ENCODE results near the gene OR6K3. TPM values are rescaled to one million over a fixed set of nuclear protein-coding genes. Genes with fewer than 3 reads are reported as not detected.

The OR6K3 gene
- total RNA-seq, 2 donors from 2014 or later, result not detected

GRCh38 chr1:158685085-158685484 lies 35.4 kb downstream of the OR6K3 start:
- Histone ChIP-seq H3K36me3 (no peaks in the 10 kb centered on the region), H3K27me3 (replicated peaks; ENCODE audit: insufficient read depth) (no peaks in the 10 kb centered on the region), H3K4me3 (no peak overlapping the region), H3K27ac (no peak overlapping the region), H3K4me1 (replicated peaks) (no peaks in the 10 kb centered on the region), H3K9me3 (no peaks in the 10 kb centered on the region)
- DNase-seq (ENCODE audit: low spot score), result no peak
- WGBS, result 74% methylated on average over 7 of the region's 7 CpGs
- TF ChIP-seq POLR2AphosphoS5 (IDR thresholded peaks at IDR 0.05) (no peak), CTCF (IDR thresholded peaks at IDR 0.05) (no peak), POLR2A (IDR thresholded peaks at IDR 0.05) (no peak)
- intact Hi-C loops (cut with DNase I), result no loop called here

- no peaks in the 10 kb centered on the region for H3K4me1 ChIP-seq (replicated peaks)
- TF ChIP-seq CTCF (IDR thresholded peaks at IDR 0.05) (no peak), POLR2AphosphoS5 (IDR thresholded peaks at IDR 0.05) (no peak), POLR2A (IDR thresholded peaks at IDR 0.05) (no peak)
- 94% methylated on average over 2 of the region's 2 CpGs for WGBS
Observed at GRCh38 chr1:158681606-158682005, 38.9 kb downstream of the OR6K3 start.

GRCh38 chr1:158679289-158679688 lies 41.2 kb downstream of the OR6K3 start:
- no peaks in the 10 kb centered on the region for H3K4me1 ChIP-seq (replicated peaks)
- no peaks in the 10 kb centered on the region for H3K36me3 ChIP-seq
- TF ChIP-seq POLR2A (IDR thresholded peaks at IDR 0.05), result no peak
- TF ChIP-seq CTCF (IDR thresholded peaks at IDR 0.05), result no peak
- no peak for TF ChIP-seq POLR2AphosphoS5 (IDR thresholded peaks at IDR 0.05)
- intact Hi-C loops (cut with DNase I), result no loop called here
- H3K9me3 ChIP-seq, result no peaks in the 10 kb centered on the region
- no peak for DNase-seq (ENCODE audit: low spot score)
- no peak overlapping the region for H3K4me3 ChIP-seq
- WGBS, result 91% methylated on average over 1 of the region's 1 CpG
- no peaks in the 10 kb centered on the region for H3K27me3 ChIP-seq (replicated peaks; ENCODE audit: insufficient read depth)
- no peak overlapping the region for H3K27ac ChIP-seq

More at GRCh38 chr1:158681606-158682005, 38.9 kb downstream of the OR6K3 start:
- H3K27me3 ChIP-seq (replicated peaks; ENCODE audit: insufficient read depth), result no peaks in the 10 kb centered on the region
- no peak for DNase-seq (ENCODE audit: low spot score)
- no peaks in the 10 kb centered on the region for H3K9me3 ChIP-seq
- no peaks in the 10 kb centered on the region for H3K36me3 ChIP-seq
- H3K4me3 ChIP-seq, result no peak overlapping the region
- intact Hi-C loops (cut with DNase I), result no loop called here
- H3K27ac ChIP-seq, result no peak overlapping the region

GRCh38 chr1:158675563-158676323 lies 44.8 kb downstream of the OR6K3 start:
- Histone ChIP-seq H3K4me3 (no peak overlapping the region), H3K9me3 (no peaks in the 10 kb centered on the region), H3K27ac (no peak overlapping the region), H3K27me3 (replicated peaks; ENCODE audit: insufficient read depth) (no peaks in the 10 kb centered on the region), H3K4me1 (replicated peaks) (no peaks in the 10 kb centered on the region), H3K36me3 (no peaks in the 10 kb centered on the region)
- no peak for DNase-seq (ENCODE audit: low spot score)
- intact Hi-C loops (cut with DNase I), result no loop called here
- WGBS, result 51% methylated on average over 4 of the region's 4 CpGs
- TF ChIP-seq CTCF (IDR thresholded peaks at IDR 0.05) (no peak), POLR2A (IDR thresholded peaks at IDR 0.05) (no peak), POLR2AphosphoS5 (IDR thresholded peaks at IDR 0.05) (no peak)

GRCh38 chr1:158674302-158674701 lies 46.2 kb downstream of the OR6K3 start:
- intact Hi-C loops (cut with DNase I), result no loop called here
- WGBS, result 87% methylated on average over 7 of the region's 7 CpGs
- no peak overlapping the region for H3K27ac ChIP-seq
- H3K4me3 ChIP-seq, result no peak overlapping the region
- no peaks in the 10 kb centered on the region for H3K36me3 ChIP-seq
- no peaks in the 10 kb centered on the region for H3K9me3 ChIP-seq
- no peaks in the 10 kb centered on the region for H3K27me3 ChIP-seq (replicated peaks; ENCODE audit: insufficient read depth)
- no peak for TF ChIP-seq POLR2A (IDR thresholded peaks at IDR 0.05)
- TF ChIP-seq CTCF (IDR thresholded peaks at IDR 0.05), result no peak
- TF ChIP-seq POLR2AphosphoS5 (IDR thresholded peaks at IDR 0.05), result no peak
- no peaks in the 10 kb centered on the region for H3K4me1 ChIP-seq (replicated peaks)
- DNase-seq (ENCODE audit: low spot score), result no peak
